SK-N-SH (cell line): ENCODE data around the gene ARID1A.
A peak's percentile ranks its signal among the peaks of the same experiment; 100 is the strongest.

ENCODE experiments used
- CTCF ChIP-seq: fragments of 200-600 bp; sonication (generic); IDR thresholded peaks from 2 replicates; pipeline ENCODE4 v1.6.1; 2017; ENCODE audit warnings: antibody characterized with exemption, mild to moderate bottlenecking, moderate library complexity
- ELF1 ChIP-seq: IDR thresholded peaks from 2 replicates; pipeline ENCODE4 v1.4.0; 2012
- GABPA ChIP-seq: IDR thresholded peaks from 2 replicates; pipeline ENCODE4 v1.4.0; 2012; ENCODE audit warnings: low read depth, mild to moderate bottlenecking
- RAD21 ChIP-seq: IDR thresholded peaks from 2 replicates; pipeline ENCODE4 v1.6.1; 2012; ENCODE audit warnings: mild to moderate bottlenecking, low read length
- USF1 ChIP-seq: IDR thresholded peaks from 2 replicates; pipeline ENCODE4 v1.4.0; 2012; ENCODE audit warnings: low read depth, borderline replicate concordance

GRCh38 chr1:26826261-26827105 lies 130.7 kb downstream of the ARID1A start, which contains the start of gene ZDHHC18:
- peak; percentile 46 for TF ChIP-seq CTCF
- TF ChIP-seq ELF1 = no peak
- TF ChIP-seq GABPA = no peak
- TF ChIP-seq RAD21 = no peak
- TF ChIP-seq USF1 = no peak
